ENCODE data around the gene SCN11A. TPM values are rescaled to one million over a fixed set of nuclear protein-coding genes. Genes with fewer than 3 reads are reported as not detected.
A peak's percentile ranks its signal among the peaks of the same experiment; 100 is the strongest.

Gene SCN11A
- total and polyA plus RNA-seq, 9 of the 15 experiments (the other 6 are each of a cell fraction or from before 2014, with no cell fraction given) = 0.01 to 0.05 (median 0.04) TPM; not detected in 6

- TF ChIP-seq SRSF3 (IDR thresholded peaks at IDR 0.05; ENCODE audit: insufficient read depth, low read length) = no peak
- TF ChIP-seq ZNF311 (CRISPR knock-in tag; IDR thresholded peaks at IDR 0.05) = no peak
- TF ChIP-seq FUS (optimal IDR thresholded peaks at IDR 0.05; ENCODE audit: low read depth, low read length) = no peak
- TF ChIP-seq ZNF263 (CRISPR knock-in tag; IDR thresholded peaks at IDR 0.05; ENCODE audit: borderline replicate concordance) = no peak
- TF ChIP-seq ZNF384 (IDR thresholded peaks at IDR 0.05; ENCODE audit: low read depth, low read length) = no peak
- no peak for TF ChIP-seq SIX5 (IDR thresholded peaks at IDR 0.05; ENCODE audit: borderline replicate concordance in 1 of 2, insufficient read depth in 1 of 2, low read depth in 1 of 2, low read length in 2 of 2)
- no peak for TF ChIP-seq ZNF324 (CRISPR knock-in tag; IDR thresholded peaks at IDR 0.05)
- TF ChIP-seq BRF2 (IDR thresholded peaks at IDR 0.05; ENCODE audit: borderline replicate concordance, insufficient read depth, insufficient read length) = no peak
- TF ChIP-seq E2F6 (IDR thresholded peaks at IDR 0.05; ENCODE audit: borderline replicate concordance in 1 of 2, extremely low read depth in 1 of 2, insufficient read depth in 1 of 2, insufficient read length in 1 of 2, low read depth in 1 of 2, low read length in 1 of 2, poor library complexity in 1 of 2, severe bottlenecking in 1 of 2) = no peak
- no peak for TF ChIP-seq MAX (CRISPR knock-in tag; IDR thresholded peaks at IDR 0.05)
- TF ChIP-seq OTX1 (CRISPR knock-in tag; IDR thresholded peaks at IDR 0.05) = no peak
- TF ChIP-seq XRCC5 (IDR thresholded peaks at IDR 0.05; ENCODE audit: low read depth, low read length) = no peak
- TF ChIP-seq CEBPB (tag; IDR thresholded peaks at IDR 0.05) = no peak
- TF ChIP-seq, protein P1, sequence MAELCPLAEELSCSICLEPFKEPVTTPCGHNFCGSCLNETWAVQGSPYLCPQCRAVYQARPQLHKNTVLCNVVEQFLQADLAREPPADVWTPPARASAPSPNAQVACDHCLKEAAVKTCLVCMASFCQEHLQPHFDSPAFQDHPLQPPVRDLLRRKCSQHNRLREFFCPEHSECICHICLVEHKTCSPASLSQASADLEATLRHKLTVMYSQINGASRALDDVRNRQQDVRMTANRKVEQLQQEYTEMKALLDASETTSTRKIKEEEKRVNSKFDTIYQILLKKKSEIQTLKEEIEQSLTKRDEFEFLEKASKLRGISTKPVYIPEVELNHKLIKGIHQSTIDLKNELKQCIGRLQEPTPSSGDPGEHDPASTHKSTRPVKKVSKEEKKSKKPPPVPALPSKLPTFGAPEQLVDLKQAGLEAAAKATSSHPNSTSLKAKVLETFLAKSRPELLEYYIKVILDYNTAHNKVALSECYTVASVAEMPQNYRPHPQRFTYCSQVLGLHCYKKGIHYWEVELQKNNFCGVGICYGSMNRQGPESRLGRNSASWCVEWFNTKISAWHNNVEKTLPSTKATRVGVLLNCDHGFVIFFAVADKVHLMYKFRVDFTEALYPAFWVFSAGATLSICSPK (IDR thresholded peaks at IDR 0.05; ENCODE audit: borderline replicate concordance) = no peak
- TF ChIP-seq NR3C1 (CRISPR knock-in tag; IDR thresholded peaks at IDR 0.05) = no peak
- TF ChIP-seq STAT6 (CRISPR knock-in tag; IDR thresholded peaks at IDR 0.05) = no peak
- TF ChIP-seq NR4A1 (CRISPR knock-in tag; IDR thresholded peaks at IDR 0.05) = 0 out of 2 replicates have a peak, but pooled peaks have one; percentile 70
- no peak for TF ChIP-seq NR4A1 (tag; IDR thresholded peaks at IDR 0.05)
- no peak for TF ChIP-seq SMARCC2 (IDR thresholded peaks at IDR 0.05; ENCODE audit: low read depth)
- TF ChIP-seq ZNF124 (CRISPR knock-in tag; IDR thresholded peaks at IDR 0.05) = no peak
Observed at GRCh38 chr3:39021465-39022285, 30.1 kb downstream of the SCN11A start (continued).
